GM12878 (cell line): Measurements from ENCODE around the gene LTBP4. TPM values are rescaled to one million over a fixed set of nuclear protein-coding genes. Genes with fewer than 3 reads are reported as not detected.
A peak's percentile ranks its signal among the peaks of the same experiment; 100 is the strongest.

Experiments used
- ATAC-seq: fragments of 200-7000 bp; cut with Tn5 transposase; 3 replicates; pipeline ENCODE4 v1.9.1; 2020; ENCODE audit warnings: mild to moderate bottlenecking, moderate library complexity
- BruUV-seq: library from RNA; stranded (reverse); fragments of 400-500 nt; replicated peaks from 2 replicates; lab custom pipeline; 2021; lab: Mats Ljungman, UMichigan
- CTCF ChIA-PET: fragments of 300-600 bp; sonication (Branson Sonifier 250); formaldehyde crosslinking; extraction: SDS; loops from one replicate; lab custom pipeline; 2021; ENCODE audit warnings: inconsistent platforms; lab: Yijun Ruan, JAX
- POLR2A ChIA-PET: fragments of 350-600 bp; formaldehyde crosslinking; extraction: SDS; loops from one replicate; lab custom pipeline; 2021; ENCODE audit warnings: inconsistent platforms; lab: Charles Lee
- RAD21 ChIA-PET: fragments of 300-600 bp; sonication (Branson Sonifier 250); formaldehyde crosslinking; loops from one replicate; lab custom pipeline; 2023; ENCODE audit warnings: antibody characterized with exemption; ENCODE audit not compliant: unreplicated experiment; lab: Charles Lee
- SMC1A ChIA-PET: fragments of 300-600 bp; sonication (Branson Sonifier 250); formaldehyde crosslinking; loops from one replicate; lab custom pipeline; 2023; ENCODE audit not compliant: unreplicated experiment, uncharacterized antibody; lab: Charles Lee
- DNase-seq: peaks from one replicate; pipeline ENCODE4 v3.0.0-alpha.2; 2011; ENCODE audit warnings: low read depth, low spot score
- FAIRE-seq: peaks from 3 replicates; lab custom pipeline; 2011; peaks lifted over from hg19 to GRCh38; lab: Jason Lieb, UNC
- H2AFZ ChIP-seq: 2 replicates; pipeline ENCODE4 v1.6.0; 2011; ENCODE audit warnings: low read depth, low read length, control low read depth; ENCODE audit not compliant: control insufficient read depth
- H3K27ac ChIP-seq: 2 replicates; pipeline ENCODE4 v1.5.1; 2011; ENCODE audit warnings: control low read depth; ENCODE audit not compliant: control insufficient read depth, insufficient read depth
- H3K27me3 ChIP-seq, 2 experiments: replicated peaks in 1 of 2; 2 replicates each; pipeline versions ENCODE4 v1.6.0 to v1.6.1; 2011; ENCODE audit warnings: low read length in 1 of 2; ENCODE audit not compliant: control insufficient read depth in 2 of 2, insufficient read depth in 2 of 2
- H3K36me3 ChIP-seq, 2 experiments: 2 replicates each; pipeline ENCODE4 v1.5.1; 2011; ENCODE audit warnings: low read length in 1 of 2; ENCODE audit not compliant: control insufficient read depth in 2 of 2, insufficient read depth in 2 of 2
- H3K4me1 ChIP-seq: 2 replicates; pipeline ENCODE4 v1.6.1; 2011; ENCODE audit warnings: mild to moderate bottlenecking, low read length, moderate library complexity, mixed read lengths; ENCODE audit not compliant: control insufficient read depth, insufficient read depth
- H3K4me2 ChIP-seq: 2 replicates; pipeline ENCODE4 v1.6.0; 2011; ENCODE audit warnings: control low read depth; ENCODE audit not compliant: control insufficient read depth, insufficient read depth
- H3K4me3 ChIP-seq: fragments of 200-600 bp; sonication (generic); 2 replicates; pipeline ENCODE4 v1.5.1; 2016
- H3K79me2 ChIP-seq: 2 replicates; pipeline ENCODE4 v1.6.0; 2011; ENCODE audit warnings: low read length; ENCODE audit not compliant: control insufficient read depth, insufficient read depth
- H3K9ac ChIP-seq: 2 replicates; pipeline ENCODE4 v1.8.0; 2011; ENCODE audit warnings: low read length, control low read depth, mixed read lengths; ENCODE audit not compliant: control insufficient read depth, insufficient read depth
- H3K9me3 ChIP-seq: replicated peaks from 3 replicates; pipeline ENCODE4 v1.5.1; 2011; ENCODE audit warnings: mild to moderate bottlenecking, low read length; ENCODE audit not compliant: control insufficient read depth, insufficient read depth
- H4K20me1 ChIP-seq: 2 replicates; pipeline ENCODE4 v1.6.0; 2011; ENCODE audit not compliant: control insufficient read depth, insufficient read depth
- ASH2L ChIP-seq: fragments of 300-600, 200-600 bp; sonication (generic); IDR thresholded peaks from 2 replicates; pipeline ENCODE4 v1.6.1; 2017; ENCODE audit warnings: low read depth, mild to moderate bottlenecking, borderline replicate concordance
- NR2F1 ChIP-seq: fragments of 450-650 bp; conservative IDR thresholded peaks from 2 replicates; pipeline ENCODE4 v1.6.1; 2017; ENCODE audit warnings: mild to moderate bottlenecking
- NRF1 ChIP-seq: conservative IDR thresholded peaks from 2 replicates; pipeline ENCODE4 v1.6.1; 2011; ENCODE audit warnings: mild to moderate bottlenecking, low read depth, low read length, improper control_type of control experiment
- SMARCA5 ChIP-seq: fragments of 450-650 bp; IDR thresholded peaks from 2 replicates; pipeline ENCODE4 v1.6.1; 2017; ENCODE audit warnings: mild to moderate bottlenecking
- SP1 ChIP-seq: IDR thresholded peaks from one replicate; pipeline ENCODE4 v1.6.1; 2011; ENCODE audit warnings: low read depth, low read length
- ZNF622 ChIP-seq: fragments of 450-650 bp; IDR thresholded peaks from 2 replicates; pipeline ENCODE4 v1.6.1; 2017; ENCODE audit warnings: mild to moderate bottlenecking, inconsistent platforms
- ZSCAN29 ChIP-seq: fragments of 450-650 bp; IDR thresholded peaks from 2 replicates; pipeline ENCODE4 v1.6.1; 2017; ENCODE audit warnings: mild to moderate bottlenecking, moderate library complexity
- WGBS: methylation state at CpG from one replicate; pipeline ENCODE4 v1.1.6; 2016; ENCODE audit warnings: low lambda C conversion rate; ENCODE audit not compliant: insufficient replicate concordance, insufficient coverage; ENCODE audit errors: missing lambda C conversion rate; 5-methylcytosine and 5-hydroxymethylcytosine counted together
- in situ Hi-C: fragments of 300-500 bp; cut with MboI; formaldehyde crosslinking; loops from 9 replicates; pipeline ENCODE4 v1.14.3; 2018; ENCODE audit warnings: mixed read lengths
- intact Hi-C: fragments of 100-400 bp; cut with micrococcal nuclease; formaldehyde crosslinking; loops from one replicate; pipeline ENCODE4 v1.14.2; 2022; ENCODE audit not compliant: unreplicated experiment
- polyA plus RNA-seq, 11 experiments: library from polyadenylated mRNA; depleted of rRNA in 4 of 11; unstranded in 6 of 11; stranded (reverse) in 5 of 11; fragments of >200 nt; fragmentation: Nextera tagmentation in 4 of 11; fragmentation: Illumina TruSeq in 1 of 11; extraction: Ambion mirVana in 4 of 11; extraction: Trizol in 1 of 11; gene quantifications; 1 replicate in 1 of 11; 2 replicates in 10 of 11; pipeline versions ENCODE4 v1.2.1 to v1.2.3, GENCODE V29; 2011 to 2016; ENCODE audit warnings: inconsistent platforms in 2 of 11, missing spikeins in 2 of 11, low read depth in 1 of 11
- total RNA-seq, 4 experiments: library from RNA; depleted of rRNA in 3 of 4; stranded (reverse); fragments of >200 nt in 3 of 4; fragmentation: Illumina TruSeq in 1 of 4; extraction: Trizol in 1 of 4; gene quantifications; 2 replicates each; pipeline versions ENCODE4 v1.2.1 to v1.2.3, GENCODE V29; 2013 to 2021
- TF ChIP-seq, protein P1 (sequence below): fragments of 450-650 bp; IDR thresholded peaks from 2 replicates; pipeline ENCODE4 v1.6.1; 2016; ENCODE audit warnings: mild to moderate bottlenecking, moderate library complexity, borderline replicate concordance
- TF ChIP-seq, protein P2 (sequence below): IDR thresholded peaks from 2 replicates; pipeline ENCODE4 v1.6.1; 2012; ENCODE audit warnings: low read depth, low read length, improper control_type of control experiment
- TF ChIP-seq, protein P3 (sequence below): IDR thresholded peaks from 2 replicates; pipeline ENCODE4 v1.6.1; 2012; ENCODE audit warnings: improper control_type of control experiment, low read depth, low read length; ENCODE audit not compliant: insufficient replicate concordance

The LTBP4 gene
- total and polyA plus RNA-seq, 10 of the 15 experiments (the other 5 are each of a cell fraction or from before 2014, with no cell fraction given): 0.09 to 34.6 (median 8.5) TPM; not detected in 1

DNA sequence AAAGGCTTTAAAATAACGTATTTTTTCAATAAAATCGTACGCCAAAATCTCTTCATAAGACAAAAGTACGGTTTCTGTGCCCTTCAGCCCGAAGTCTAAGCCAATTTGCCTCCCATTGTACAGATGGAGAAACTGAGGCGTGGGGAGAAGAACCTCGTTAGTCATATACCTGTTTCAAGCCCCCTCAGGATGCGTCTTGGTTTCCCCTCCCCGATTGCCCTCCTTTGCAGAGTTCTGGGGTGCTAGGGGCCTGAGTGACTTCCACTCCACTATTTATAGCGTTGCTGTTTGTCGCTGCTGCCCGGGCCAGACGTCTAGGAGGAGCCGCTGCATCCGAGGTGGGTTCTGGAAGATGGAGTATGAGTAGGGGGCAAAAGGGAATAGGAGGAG is 2.3 kb upstream of the LTBP4 start (continued):
- TF ChIP-seq, protein P1, sequence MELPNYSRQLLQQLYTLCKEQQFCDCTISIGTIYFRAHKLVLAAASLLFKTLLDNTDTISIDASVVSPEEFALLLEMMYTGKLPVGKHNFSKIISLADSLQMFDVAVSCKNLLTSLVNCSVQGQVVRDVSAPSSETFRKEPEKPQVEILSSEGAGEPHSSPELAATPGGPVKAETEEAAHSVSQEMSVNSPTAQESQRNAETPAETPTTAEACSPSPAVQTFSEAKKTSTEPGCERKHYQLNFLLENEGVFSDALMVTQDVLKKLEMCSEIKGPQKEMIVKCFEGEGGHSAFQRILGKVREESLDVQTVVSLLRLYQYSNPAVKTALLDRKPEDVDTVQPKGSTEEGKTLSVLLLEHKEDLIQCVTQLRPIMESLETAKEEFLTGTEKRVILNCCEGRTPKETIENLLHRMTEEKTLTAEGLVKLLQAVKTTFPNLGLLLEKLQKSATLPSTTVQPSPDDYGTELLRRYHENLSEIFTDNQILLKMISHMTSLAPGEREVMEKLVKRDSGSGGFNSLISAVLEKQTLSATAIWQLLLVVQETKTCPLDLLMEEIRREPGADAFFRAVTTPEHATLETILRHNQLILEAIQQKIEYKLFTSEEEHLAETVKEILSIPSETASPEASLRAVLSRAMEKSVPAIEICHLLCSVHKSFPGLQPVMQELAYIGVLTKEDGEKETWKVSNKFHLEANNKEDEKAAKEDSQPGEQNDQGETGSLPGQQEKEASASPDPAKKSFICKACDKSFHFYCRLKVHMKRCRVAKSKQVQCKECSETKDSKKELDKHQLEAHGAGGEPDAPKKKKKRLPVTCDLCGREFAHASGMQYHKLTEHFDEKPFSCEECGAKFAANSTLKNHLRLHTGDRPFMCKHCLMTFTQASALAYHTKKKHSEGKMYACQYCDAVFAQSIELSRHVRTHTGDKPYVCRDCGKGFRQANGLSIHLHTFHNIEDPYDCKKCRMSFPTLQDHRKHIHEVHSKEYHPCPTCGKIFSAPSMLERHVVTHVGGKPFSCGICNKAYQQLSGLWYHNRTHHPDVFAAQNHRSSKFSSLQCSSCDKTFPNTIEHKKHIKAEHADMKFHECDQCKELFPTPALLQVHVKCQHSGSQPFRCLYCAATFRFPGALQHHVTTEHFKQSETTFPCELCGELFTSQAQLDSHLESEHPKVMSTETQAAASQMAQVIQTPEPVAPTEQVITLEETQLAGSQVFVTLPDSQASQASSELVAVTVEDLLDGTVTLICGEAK: no peak
- TF ChIP-seq SMARCA5 (no peak), NRF1 (no peak)

DNA sequence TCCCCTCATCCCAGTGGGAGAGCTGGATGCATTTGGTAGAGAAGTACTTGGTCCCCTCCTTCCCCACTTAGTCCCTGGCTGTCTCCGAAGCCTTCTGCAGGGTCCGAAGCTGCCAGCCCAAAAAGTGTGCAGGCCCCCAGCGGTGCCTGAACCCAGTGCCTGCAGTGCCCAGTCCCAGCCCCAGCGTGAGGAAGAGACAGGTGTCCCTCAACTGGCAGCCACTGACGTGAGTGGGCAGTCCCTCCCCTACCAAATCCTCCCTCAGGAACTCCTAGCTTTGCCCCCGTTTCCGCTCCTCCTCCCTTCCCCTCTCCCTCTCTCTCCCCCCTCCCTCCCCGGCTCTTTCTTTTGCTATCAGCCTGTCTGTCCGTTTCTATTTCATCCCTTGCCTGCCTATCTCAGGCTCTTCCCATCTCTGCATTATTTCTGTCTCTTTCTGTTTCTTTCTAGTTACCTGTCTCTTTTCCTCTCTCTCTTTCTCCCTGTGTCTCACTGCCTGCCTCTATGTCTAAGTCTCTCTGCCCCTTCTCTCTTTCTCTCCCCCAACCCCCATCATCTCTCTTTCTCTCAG is 1.8 kb upstream of the LTBP4 start:
- Histone ChIP-seq H3K9ac (no peak overlapping the region), H3K27me3 (peaks cover 11 to 14% of the 10 kb centered on the region in 2 experiments), H2AFZ (no peak overlapping the region), H4K20me1 (no peaks in the 10 kb centered on the region), H3K36me3 (no peaks in the 10 kb centered on the region), H3K4me3 (no peak overlapping the region), H3K27ac (no peak overlapping the region), H3K9me3 (no peaks in the 10 kb centered on the region), H3K4me1 (peaks cover 15% of the 10 kb centered on the region)
- POLR2A ChIA-PET: no interaction called here
- WGBS: 6% methylated on average over 5 of the region's 9 CpGs
- in situ Hi-C loops: no loop called here
- CTCF ChIA-PET: interaction anchor here (0.6 to 4.7 kb wide), 12 partner anchors 20 to 301 kb away, joined by 3 to 24 read pairs (median 6); no protein-coding TSS in a partner anchor
- intact Hi-C loops: loop anchor here (2.0 kb wide), 1 partner anchor 135 kb away; the partner anchor contains the start of gene BLVRB
- FAIRE-seq (no peak), DNase-seq (no peak)
- RAD21 ChIA-PET: interaction anchor here (0.7 to 1.5 kb wide), 3 partner anchors 50 to 135 kb away, joined by 3 to 7 read pairs (median 4); no protein-coding TSS in a partner anchor
- SMC1A ChIA-PET: interaction anchor here (0.7 to 1.1 kb wide), 2 partner anchors 35 to 294 kb away, joined by 3 to 5 read pairs; no protein-coding TSS in a partner anchor
- TF ChIP-seq SP1: no peak
- no peak for TF ChIP-seq ZSCAN29
- TF ChIP-seq NR2F1: no peak
- TF ChIP-seq ASH2L: no peak
- TF ChIP-seq ZNF622: no peak
- TF ChIP-seq, protein P2, sequence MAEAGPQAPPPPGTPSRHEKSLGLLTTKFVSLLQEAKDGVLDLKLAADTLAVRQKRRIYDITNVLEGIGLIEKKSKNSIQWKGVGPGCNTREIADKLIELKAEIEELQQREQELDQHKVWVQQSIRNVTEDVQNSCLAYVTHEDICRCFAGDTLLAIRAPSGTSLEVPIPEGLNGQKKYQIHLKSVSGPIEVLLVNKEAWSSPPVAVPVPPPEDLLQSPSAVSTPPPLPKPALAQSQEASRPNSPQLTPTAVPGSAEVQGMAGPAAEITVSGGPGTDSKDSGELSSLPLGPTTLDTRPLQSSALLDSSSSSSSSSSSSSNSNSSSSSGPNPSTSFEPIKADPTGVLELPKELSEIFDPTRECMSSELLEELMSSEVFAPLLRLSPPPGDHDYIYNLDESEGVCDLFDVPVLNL: no peak
- TF ChIP-seq, protein P3, sequence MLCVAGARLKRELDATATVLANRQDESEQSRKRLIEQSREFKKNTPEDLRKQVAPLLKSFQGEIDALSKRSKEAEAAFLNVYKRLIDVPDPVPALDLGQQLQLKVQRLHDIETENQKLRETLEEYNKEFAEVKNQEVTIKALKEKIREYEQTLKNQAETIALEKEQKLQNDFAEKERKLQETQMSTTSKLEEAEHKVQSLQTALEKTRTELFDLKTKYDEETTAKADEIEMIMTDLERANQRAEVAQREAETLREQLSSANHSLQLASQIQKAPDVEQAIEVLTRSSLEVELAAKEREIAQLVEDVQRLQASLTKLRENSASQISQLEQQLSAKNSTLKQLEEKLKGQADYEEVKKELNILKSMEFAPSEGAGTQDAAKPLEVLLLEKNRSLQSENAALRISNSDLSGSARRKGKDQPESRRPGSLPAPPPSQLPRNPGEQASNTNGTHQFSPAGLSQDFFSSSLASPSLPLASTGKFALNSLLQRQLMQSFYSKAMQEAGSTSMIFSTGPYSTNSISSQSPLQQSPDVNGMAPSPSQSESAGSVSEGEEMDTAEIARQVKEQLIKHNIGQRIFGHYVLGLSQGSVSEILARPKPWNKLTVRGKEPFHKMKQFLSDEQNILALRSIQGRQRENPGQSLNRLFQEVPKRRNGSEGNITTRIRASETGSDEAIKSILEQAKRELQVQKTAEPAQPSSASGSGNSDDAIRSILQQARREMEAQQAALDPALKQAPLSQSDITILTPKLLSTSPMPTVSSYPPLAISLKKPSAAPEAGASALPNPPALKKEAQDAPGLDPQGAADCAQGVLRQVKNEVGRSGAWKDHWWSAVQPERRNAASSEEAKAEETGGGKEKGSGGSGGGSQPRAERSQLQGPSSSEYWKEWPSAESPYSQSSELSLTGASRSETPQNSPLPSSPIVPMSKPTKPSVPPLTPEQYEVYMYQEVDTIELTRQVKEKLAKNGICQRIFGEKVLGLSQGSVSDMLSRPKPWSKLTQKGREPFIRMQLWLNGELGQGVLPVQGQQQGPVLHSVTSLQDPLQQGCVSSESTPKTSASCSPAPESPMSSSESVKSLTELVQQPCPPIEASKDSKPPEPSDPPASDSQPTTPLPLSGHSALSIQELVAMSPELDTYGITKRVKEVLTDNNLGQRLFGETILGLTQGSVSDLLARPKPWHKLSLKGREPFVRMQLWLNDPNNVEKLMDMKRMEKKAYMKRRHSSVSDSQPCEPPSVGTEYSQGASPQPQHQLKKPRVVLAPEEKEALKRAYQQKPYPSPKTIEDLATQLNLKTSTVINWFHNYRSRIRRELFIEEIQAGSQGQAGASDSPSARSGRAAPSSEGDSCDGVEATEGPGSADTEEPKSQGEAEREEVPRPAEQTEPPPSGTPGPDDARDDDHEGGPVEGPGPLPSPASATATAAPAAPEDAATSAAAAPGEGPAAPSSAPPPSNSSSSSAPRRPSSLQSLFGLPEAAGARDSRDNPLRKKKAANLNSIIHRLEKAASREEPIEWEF: no peak
- TF ChIP-seq, all 136 proteins: peak for 0
- Histone ChIP-seq H3K4me2 (peak overlapping the region; percentile 13; the same call in 1 of the 2 replicates), H3K79me2 (no peaks in the 10 kb centered on the region)
- BruUV-seq: no TSS peak
- ATAC-seq: no peak
